H1 (cell line): ENCODE results near the gene MOSMO. TPM values are rescaled to one million over a fixed set of nuclear protein-coding genes. Genes with fewer than 3 reads are reported as not detected.

ENCODE experiments used
- CTCF ChIA-PET: fragments of 300-600 bp; sonication (Branson Sonifier 250); formaldehyde crosslinking; loops from one replicate; lab custom pipeline; 2021; ENCODE audit not compliant: partially characterized antibody; lab: Charles Lee
- POLR2A ChIA-PET: fragments of 300-600 bp; sonication (Branson Sonifier 250); formaldehyde crosslinking; loops from one replicate; lab custom pipeline; 2021; ENCODE audit warnings: inconsistent platforms; ENCODE audit not compliant: partially characterized antibody; lab: Charles Lee
- DNase-seq, 2 experiments: peaks; one replicate each; pipeline versions ENCODE4 v3.0.0 to v3.0.0-alpha.2; 2010 to 2022; ENCODE audit warnings: low spot score in 2 of 2, low read depth in 1 of 2, mixed read lengths in 1 of 2
- FAIRE-seq: peaks from 2 replicates; lab custom pipeline; 2011; peaks lifted over from hg19 to GRCh38; lab: Jason Lieb, UNC
- H2AFZ ChIP-seq: 2 replicates; pipeline ENCODE4 v1.8.1; 2012; ENCODE audit warnings: low read length, inconsistent platforms
- H2AK5ac ChIP-seq: 2 replicates; pipeline ENCODE4 v1.6.1; 2013; ENCODE audit warnings: low read depth, low read length
- H2BK120ac ChIP-seq: replicated peaks from 2 replicates; pipeline ENCODE3; 2013; ENCODE audit warnings: low read depth, low read length, inconsistent platforms
- H2BK12ac ChIP-seq: 2 replicates; pipeline ENCODE4 v1.6.1; 2013; ENCODE audit warnings: low read depth, low read length
- H2BK15ac ChIP-seq: 2 replicates; pipeline ENCODE4 v1.6.1; 2013; ENCODE audit warnings: low read length
- H2BK20ac ChIP-seq: 2 replicates; pipeline ENCODE4 v1.6.1; 2013; ENCODE audit warnings: low read length
- H2BK5ac ChIP-seq: 2 replicates; pipeline ENCODE4 v1.6.1; 2013; ENCODE audit warnings: low read depth, low read length
- H3K14ac ChIP-seq: 2 replicates; pipeline ENCODE4 v1.6.1; 2013; ENCODE audit warnings: inconsistent platforms; ENCODE audit not compliant: insufficient read length
- H3K18ac ChIP-seq: 2 replicates; pipeline ENCODE4 v1.6.1; 2013; ENCODE audit warnings: low read length; ENCODE audit errors: extremely low read depth
- H3K23ac ChIP-seq: 2 replicates; pipeline ENCODE4 v1.6.1; 2013; ENCODE audit warnings: inconsistent platforms; ENCODE audit not compliant: insufficient read length
- H3K23me2 ChIP-seq: 2 replicates; pipeline ENCODE4 v1.6.1; 2013; ENCODE audit warnings: low read depth, low read length
- H3K27ac ChIP-seq: 2 replicates; pipeline ENCODE4 v1.6.1; 2011; ENCODE audit warnings: low read depth, low read length, inconsistent platforms
- H3K27me3 ChIP-seq, 4 experiments: replicated peaks in 1 of 4; 1 replicate in 1 of 4; 2 replicates in 3 of 4; pipeline versions ENCODE4 v1.6.1 to v1.8.1; 2011 to 2013; ENCODE audit warnings: low read length in 3 of 4, mild to moderate bottlenecking in 3 of 4, inconsistent platforms in 2 of 4, mixed read lengths in 2 of 4, moderate library complexity in 1 of 4; ENCODE audit not compliant: control insufficient read depth in 3 of 4, insufficient read depth in 3 of 4; ENCODE audit errors: extremely low read depth in 1 of 4
- H3K36me3 ChIP-seq, 4 experiments: 2 replicates each; pipeline versions ENCODE4 v1.6.1 to v1.8.1; 2011 to 2013; ENCODE audit warnings: mild to moderate bottlenecking in 4 of 4, low read length in 3 of 4, moderate library complexity in 2 of 4, control low read depth in 1 of 4, inconsistent platforms in 1 of 4; ENCODE audit not compliant: insufficient read depth in 4 of 4, control insufficient read depth in 2 of 4
- H3K4ac ChIP-seq: replicated peaks from 2 replicates; pipeline ENCODE3; 2013; ENCODE audit warnings: low read length, low read depth, mixed read lengths, inconsistent platforms; ENCODE audit not compliant: insufficient read length
- H3K4me1 ChIP-seq, 4 experiments: replicated peaks in 1 of 4; 1 replicate in 1 of 4; 2 replicates in 3 of 4; pipeline versions ENCODE4 v1.6.1 to v1.8.1; 2011 to 2013; ENCODE audit warnings: low read length in 3 of 4, inconsistent platforms in 2 of 4, mixed read lengths in 1 of 4; ENCODE audit not compliant: insufficient read depth in 4 of 4, control insufficient read depth in 3 of 4
- H3K4me2 ChIP-seq, 2 experiments: 2 replicates each; pipeline versions ENCODE4 v1.6.1 to v1.8.1; 2011 to 2013; ENCODE audit warnings: low read depth in 2 of 2, low read length in 2 of 2, control low read depth in 1 of 2, inconsistent platforms in 1 of 2, mild to moderate bottlenecking in 1 of 2; ENCODE audit not compliant: insufficient read depth in 1 of 2
- H3K4me3 ChIP-seq, 4 experiments: fragments of 200-600, 300-600 bp in 1 of 4; sonication (generic), shearing (Covaris generic), sonication (Bioruptor Twin) in 1 of 4; 2 replicates each; pipeline versions ENCODE4 v1.5.1 to v1.8.1; 2011 to 2016; ENCODE audit warnings: low read length in 4 of 4, low read depth in 3 of 4, control low read depth in 2 of 4, inconsistent platforms in 2 of 4, mild to moderate bottlenecking in 2 of 4, mixed read lengths in 1 of 4, moderate library complexity in 1 of 4; ENCODE audit not compliant: insufficient read depth in 2 of 4; ENCODE audit errors: extremely low read depth in 1 of 4
- H3K56ac ChIP-seq: replicated peaks from 2 replicates; pipeline ENCODE3; 2013; ENCODE audit warnings: low read depth, mild to moderate bottlenecking, mixed read lengths, low read length, inconsistent platforms; ENCODE audit not compliant: insufficient read length
- H3K79me1 ChIP-seq: 2 replicates; pipeline ENCODE4 v1.6.1; 2013; ENCODE audit warnings: low read depth, low read length, control low read depth
- H3K79me2 ChIP-seq, 2 experiments: 2 replicates each; pipeline versions ENCODE4 v1.6.1 to v1.8.1; 2012 to 2013; ENCODE audit warnings: low read length in 2 of 2, mild to moderate bottlenecking in 2 of 2, inconsistent platforms in 1 of 2; ENCODE audit not compliant: insufficient read depth in 2 of 2, control insufficient read depth in 1 of 2
- H3K9ac ChIP-seq, 4 experiments: replicated peaks in 1 of 4; 1 replicate in 1 of 4; 2 replicates in 3 of 4; pipeline versions ENCODE4 v1.6.1 to v1.8.1; 2011 to 2013; ENCODE audit warnings: low read depth in 3 of 4, low read length in 3 of 4, control low read depth in 2 of 4, mild to moderate bottlenecking in 2 of 4, moderate library complexity in 2 of 4, inconsistent platforms in 1 of 4; ENCODE audit errors: extremely low read depth in 1 of 4
- H3K9me3 ChIP-seq, 2 experiments: 2 replicates each; pipeline versions ENCODE4 v1.6.1 to v1.8.1; 2012 to 2013; ENCODE audit warnings: mild to moderate bottlenecking in 2 of 2, moderate library complexity in 2 of 2, control low read depth in 1 of 2, inconsistent platforms in 1 of 2, low read depth in 1 of 2, low read length in 1 of 2, mixed read lengths in 1 of 2; ENCODE audit not compliant: insufficient read depth in 2 of 2
- H4K20me1 ChIP-seq, 2 experiments: replicated peaks in 1 of 2; 2 replicates each; pipeline versions ENCODE3 to v1.8.1; 2011 to 2013; ENCODE audit warnings: inconsistent platforms in 2 of 2, low read length in 2 of 2, mild to moderate bottlenecking in 1 of 2; ENCODE audit not compliant: insufficient read depth in 2 of 2, control insufficient read depth in 1 of 2
- H4K5ac ChIP-seq: 2 replicates; pipeline ENCODE4 v1.6.1; 2013; ENCODE audit warnings: low read length, low read depth, mixed read lengths, inconsistent platforms; ENCODE audit not compliant: insufficient read length
- H4K8ac ChIP-seq: 2 replicates; pipeline ENCODE4 v1.8.0; 2013; ENCODE audit warnings: mild to moderate bottlenecking, moderate library complexity, low read length, inconsistent platforms; ENCODE audit not compliant: insufficient read depth; ENCODE audit errors: extremely low read depth
- H4K91ac ChIP-seq: replicated peaks from 2 replicates; pipeline ENCODE3; 2013; ENCODE audit warnings: low read length, mixed read lengths, inconsistent platforms; ENCODE audit not compliant: insufficient read length
- BACH1 ChIP-seq: IDR thresholded peaks from 2 replicates; pipeline ENCODE4 v1.6.1; 2012; ENCODE audit warnings: low read length, improper control_type of control experiment
- CEBPB ChIP-seq: IDR thresholded peaks from 2 replicates; pipeline ENCODE4 v1.6.1; 2012; ENCODE audit warnings: low read depth, low read length
- POU5F1 ChIP-seq: IDR thresholded peaks from 2 replicates; pipeline ENCODE4 v1.6.1; 2011; ENCODE audit warnings: low read depth, mild to moderate bottlenecking, low read length, moderate library complexity
- SP4 ChIP-seq: IDR thresholded peaks from 2 replicates; pipeline ENCODE4 v1.6.1; 2012; ENCODE audit warnings: low read length, inconsistent platforms
- SUZ12 ChIP-seq: fragments of 200-600 bp; sonication (generic); IDR thresholded peaks from 2 replicates; pipeline ENCODE4 v1.6.1; 2012; ENCODE audit warnings: mild to moderate bottlenecking, inconsistent platforms, low read length, moderate library complexity, mixed read lengths
- WGBS, 2 experiments: shearing (Covaris generic) in 1 of 2; methylation state at CpG; one replicate each; pipeline versions ENCODE4 v1.1.6 to v1.1.7; 2013 to 2015; ENCODE audit warnings: low lambda C conversion rate in 2 of 2, mixed read lengths in 2 of 2, inconsistent platforms in 1 of 2, low coverage in 1 of 2, missing lambda C conversion rate in 1 of 2; ENCODE audit not compliant: insufficient replicate concordance in 2 of 2, insufficient coverage in 1 of 2, insufficient read length in 1 of 2; ENCODE audit errors: extremely low coverage in 1 of 2, missing lambda C conversion rate in 1 of 2; 5-methylcytosine and 5-hydroxymethylcytosine counted together
- polyA plus RNA-seq, 7 experiments: library from polyadenylated mRNA; depleted of rRNA in 3 of 7; stranded (reverse) in 5 of 7; unstranded in 2 of 7; fragments of >200 nt in 5 of 7; fragments of 200-250 nt in 2 of 7; gene quantifications; 1 replicate in 5 of 7; 2 replicates in 1 of 7; 4 replicates in 1 of 7; pipeline versions ENCODE4 v1.2.1 to v1.2.3, GENCODE V29; 2011 to 2013; ENCODE audit warnings: missing spikeins in 2 of 7, mixed read lengths in 2 of 7
- total RNA-seq: library from RNA; stranded (reverse); fragmentation: NEBNext Ultra II Directional; extraction: Animal tissue kit (Norgen Biotek cat#: 25700); gene quantifications from 2 replicates; pipeline ENCODE4 v1.2.1, GENCODE V29; 2021
- TF ChIP-seq, protein P1 (sequence below): IDR thresholded peaks from 2 replicates; pipeline ENCODE4 v1.6.1; 2012; ENCODE audit warnings: inconsistent platforms
- TF ChIP-seq, protein P2 (sequence below): IDR thresholded peaks from 2 replicates; pipeline ENCODE4 v1.6.1; 2012; ENCODE audit warnings: inconsistent platforms
- TF ChIP-seq, protein P3 (sequence below): IDR thresholded peaks from 2 replicates; pipeline ENCODE4 v1.6.1; 2011; ENCODE audit warnings: low read depth, mild to moderate bottlenecking, low read length; ENCODE audit not compliant: insufficient read depth

Gene MOSMO
- total and polyA plus RNA-seq, 2 of the 8 experiments (the other 6 are each of a cell fraction or from before 2014, with no cell fraction given) = 8.6 to 14.8 TPM

DNA sequence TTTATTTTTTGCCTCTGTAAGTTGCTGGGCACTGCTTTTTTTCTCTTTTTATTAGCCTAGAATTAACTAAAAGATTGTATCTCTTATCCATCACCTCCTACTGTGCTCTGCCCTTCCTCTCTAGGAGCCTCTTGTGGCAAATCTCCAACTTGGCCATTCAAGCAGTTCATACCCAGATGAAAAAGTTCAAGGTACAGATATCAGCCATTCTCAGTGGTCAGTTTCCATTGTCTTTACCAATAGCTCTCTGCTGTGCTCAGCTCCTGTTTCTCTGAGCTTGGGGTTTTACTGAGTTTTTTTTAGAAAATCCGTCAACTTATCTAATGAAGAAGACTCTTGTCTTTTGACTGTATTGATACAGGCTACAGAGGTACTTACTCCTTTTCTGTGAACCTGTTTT is 15.6 kb downstream of the MOSMO start:
- Histone ChIP-seq H3K23ac (no peak overlapping the region), H3K56ac (no peak overlapping the region), H3K4me1 (no peaks in the 10 kb centered on the region), H2BK15ac (no peak overlapping the region), H3K23me2 (no peaks in the 10 kb centered on the region), H3K27ac (no peak overlapping the region), H2BK12ac (no peak overlapping the region), H3K9ac (no peak overlapping the region), H3K4me3 (no peak overlapping the region), H2BK5ac (no peak overlapping the region), H3K18ac (no peak overlapping the region), H4K5ac (no peak overlapping the region), H2AK5ac (no peak overlapping the region), H4K91ac (no peak overlapping the region), H2BK20ac (no peak overlapping the region), H3K27me3 (no peaks in the 10 kb centered on the region), H3K14ac (no peak overlapping the region), H2BK120ac (no peak overlapping the region), H3K9me3 (no peaks in the 10 kb centered on the region), H3K4ac (no peak overlapping the region), H2AFZ (no peak overlapping the region), H3K79me2 (peaks cover 0 to 50% of the 10 kb centered on the region in 2 experiments; a peak in 3 of 4 replicates), H4K8ac (no peak overlapping the region), H3K36me3 (no peaks in the 10 kb centered on the region), H4K20me1 (peaks cover 0 to 5% of the 10 kb centered on the region in 2 experiments), H3K79me1 (0 out of 2 replicates have a peak, but pooled peaks cover 2% of the 10 kb centered on the region), H3K4me2 (no peak overlapping the region)
- 44% methylated on average over 1 of the region's 1 CpG; no CpG with 5 or more reads in 1 of the 2 experiments for WGBS, 2 experiments
- FAIRE-seq (no peak), DNase-seq (no peak)
- CTCF ChIA-PET = interaction anchor here (1.1 kb wide), 1 partner anchor 32 kb away, joined by 4 read pairs; no protein-coding TSS in a partner anchor
- POLR2A ChIA-PET = no interaction called here
- no peak for TF ChIP-seq CEBPB
- TF ChIP-seq, protein P1, sequence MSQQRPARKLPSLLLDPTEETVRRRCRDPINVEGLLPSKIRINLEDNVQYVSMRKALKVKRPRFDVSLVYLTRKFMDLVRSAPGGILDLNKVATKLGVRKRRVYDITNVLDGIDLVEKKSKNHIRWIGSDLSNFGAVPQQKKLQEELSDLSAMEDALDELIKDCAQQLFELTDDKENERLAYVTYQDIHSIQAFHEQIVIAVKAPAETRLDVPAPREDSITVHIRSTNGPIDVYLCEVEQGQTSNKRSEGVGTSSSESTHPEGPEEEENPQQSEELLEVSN = no peak
- no peak for TF ChIP-seq BACH1
- TF ChIP-seq POU5F1 = no peak
- no peak for TF ChIP-seq SUZ12
- TF ChIP-seq, protein P2, sequence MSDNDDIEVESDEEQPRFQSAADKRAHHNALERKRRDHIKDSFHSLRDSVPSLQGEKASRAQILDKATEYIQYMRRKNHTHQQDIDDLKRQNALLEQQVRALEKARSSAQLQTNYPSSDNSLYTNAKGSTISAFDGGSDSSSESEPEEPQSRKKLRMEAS = no peak
- TF ChIP-seq SP4 = no peak
- TF ChIP-seq, protein P3, sequence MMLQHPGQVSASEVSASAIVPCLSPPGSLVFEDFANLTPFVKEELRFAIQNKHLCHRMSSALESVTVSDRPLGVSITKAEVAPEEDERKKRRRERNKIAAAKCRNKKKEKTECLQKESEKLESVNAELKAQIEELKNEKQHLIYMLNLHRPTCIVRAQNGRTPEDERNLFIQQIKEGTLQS = no peak
